ENCODE results near the gene LHFPL3.

GRCh38 chr7:104286839-104287238, 41.6 kb upstream of the LHFPL3 start:
- TF ChIP-seq CTCF (IDR thresholded peaks at IDR 0.05; ENCODE audit: low read depth, low read length) (no peak), MYC (IDR thresholded peaks at IDR 0.05; ENCODE audit: low read depth, low read length) (no peak)
